HepG2 (cell line): ENCODE data around the gene STX5. TPM values are rescaled to one million over a fixed set of nuclear protein-coding genes. Genes with fewer than 3 reads are reported as not detected.

Source experiments
- ASH2L ChIP-seq: fragments of 300-600, 200-600 bp; sonication (generic); IDR thresholded peaks from 2 replicates; pipeline ENCODE4 v1.7.0; 2017; ENCODE audit warnings: low read depth, mild to moderate bottlenecking, moderate library complexity, mixed read lengths, low read length; ENCODE audit not compliant: insufficient read length
- ATF1 ChIP-seq: IDR thresholded peaks from 2 replicates; pipeline ENCODE4 v1.6.1; 2016; ENCODE audit warnings: mild to moderate bottlenecking, control low read depth
- ATM ChIP-seq: fragments of 450-650 bp; IDR thresholded peaks from 2 replicates; pipeline ENCODE4 v1.7.1; 2017; ENCODE audit warnings: mild to moderate bottlenecking, borderline replicate concordance
- ETV6 ChIP-seq: sonication (generic); formaldehyde crosslinking; conservative IDR thresholded peaks from 2 replicates; pipeline ENCODE4 v1.4.0; 2020; ENCODE audit warnings: missing genetic modification reagents
- JDP2 ChIP-seq: sonication (generic); formaldehyde crosslinking; IDR thresholded peaks from 2 replicates; pipeline ENCODE4 v1.8.1; 2022; ENCODE audit warnings: missing genetic modification reagents, borderline replicate concordance
- JUN ChIP-seq: sonication (generic); formaldehyde crosslinking; IDR thresholded peaks from 2 replicates; pipeline ENCODE4 v1.4.0; 2020; ENCODE audit warnings: mild to moderate bottlenecking, missing genetic modification reagents
- KAT8 ChIP-seq: IDR thresholded peaks from 2 replicates; pipeline ENCODE4 v1.6.1; 2016; ENCODE audit warnings: missing genetic modification reagents, missing compliant biosample characterization
- MTF1 ChIP-seq: sonication (generic); formaldehyde crosslinking; IDR thresholded peaks from 2 replicates; pipeline ENCODE4 v1.5.0; 2020; ENCODE audit warnings: missing genetic modification reagents
- MXI1 ChIP-seq: IDR thresholded peaks from 3 replicates; pipeline ENCODE4 v1.6.1; 2012; ENCODE audit warnings: low read depth, low read length, inconsistent platforms, borderline replicate concordance
- NCOA5 ChIP-seq: sonication (generic); formaldehyde crosslinking; IDR thresholded peaks from 2 replicates; pipeline ENCODE4 v1.4.0; 2020; ENCODE audit warnings: missing genetic modification reagents
- NR2C2 ChIP-seq: sonication (generic); formaldehyde crosslinking; IDR thresholded peaks from 2 replicates; pipeline ENCODE4 v1.4.0; 2020; ENCODE audit warnings: missing genetic modification reagents, mild to moderate bottlenecking, moderate library complexity, borderline replicate concordance
- RXRB ChIP-seq: IDR thresholded peaks from 2 replicates; pipeline ENCODE4 v1.6.1; 2016; ENCODE audit warnings: borderline replicate concordance, missing genetic modification reagents, missing compliant biosample characterization
- SP4 ChIP-seq: sonication (generic); formaldehyde crosslinking; IDR thresholded peaks from 2 replicates; pipeline ENCODE4 v1.8.1; 2023; ENCODE audit warnings: mild to moderate bottlenecking, missing genetic modification reagents
- ZBTB1 ChIP-seq: sonication (generic); formaldehyde crosslinking; IDR thresholded peaks from 2 replicates; pipeline ENCODE4 v1.4.0; 2020; ENCODE audit warnings: missing genetic modification reagents, borderline replicate concordance
- ZNF30 ChIP-seq: sonication (generic); formaldehyde crosslinking; IDR thresholded peaks from 2 replicates; pipeline ENCODE4 v1.5.0; 2020; ENCODE audit warnings: mild to moderate bottlenecking, missing genetic modification reagents
- ZNF446 ChIP-seq: sonication (generic); formaldehyde crosslinking; IDR thresholded peaks from 2 replicates; pipeline ENCODE4 v1.5.0; 2020; ENCODE audit warnings: mild to moderate bottlenecking, missing genetic modification reagents
- ZNF891 ChIP-seq: sonication (generic); formaldehyde crosslinking; IDR thresholded peaks from 2 replicates; pipeline ENCODE4 v1.5.0; 2020; ENCODE audit warnings: mild to moderate bottlenecking, missing genetic modification reagents
- polyA plus RNA-seq, 8 experiments: library from polyadenylated mRNA; depleted of rRNA in 3 of 8; stranded (reverse) in 7 of 8; unstranded in 1 of 8; fragments of >200 nt; fragmentation: Illumina TruSeq in 4 of 8; extraction: Trizol in 4 of 8; gene quantifications; 2 replicates each; pipeline versions ENCODE4 v1.2.1 to v1.2.3, GENCODE V29; 2011 to 2016; ENCODE audit warnings: low read depth in 4 of 8, missing spikeins in 1 of 8, mixed read lengths in 1 of 8; ENCODE audit not compliant: insufficient read depth in 1 of 8
- total RNA-seq, 5 experiments: library from RNA; depleted of rRNA; stranded (reverse); fragments of >200 nt; fragmentation: Illumina TruSeq; extraction: Trizol; gene quantifications; 2 replicates each; pipeline ENCODE4 v1.2.3, GENCODE V29; 2016; ENCODE audit warnings: low read depth in 1 of 5
- TF ChIP-seq, protein P1 (sequence below): IDR thresholded peaks from 2 replicates; pipeline ENCODE4 v1.6.1; 2018; ENCODE audit warnings: missing genetic modification reagents, mild to moderate bottlenecking, missing compliant biosample characterization
- TF ChIP-seq, protein P2 (sequence below): sonication (generic); formaldehyde crosslinking; IDR thresholded peaks from 2 replicates; pipeline ENCODE4 v1.8.1; 2023; ENCODE audit warnings: missing genetic modification reagents, inconsistent platforms, borderline replicate concordance
- TF ChIP-seq, protein P3 (sequence below): sonication (generic); formaldehyde crosslinking; IDR thresholded peaks from 2 replicates; pipeline ENCODE4 v1.4.0; 2020; ENCODE audit warnings: missing genetic modification reagents
- TF ChIP-seq, protein P4 (sequence below): sonication (generic); formaldehyde crosslinking; IDR thresholded peaks from 2 replicates; pipeline ENCODE4 v1.8.0; 2023; ENCODE audit warnings: mild to moderate bottlenecking, missing genetic modification reagents
- TF ChIP-seq, protein P5 (sequence below), 2 experiments: fragments of 450-650 bp in 1 of 2; sonication (generic) in 1 of 2; formaldehyde crosslinking; IDR thresholded peaks; 2 replicates each; pipeline versions ENCODE4 v1.5.0 to v1.8.0; 2020 to 2022; ENCODE audit warnings: mild to moderate bottlenecking in 1 of 2, missing genetic modification reagents in 1 of 2
- TF ChIP-seq, protein P6 (sequence below): sonication (generic); formaldehyde crosslinking; IDR thresholded peaks from 2 replicates; pipeline ENCODE4 v1.8.1; 2022; ENCODE audit warnings: low read depth, mild to moderate bottlenecking, missing genetic modification reagents

STX5 gene
- total and polyA plus RNA-seq, 2 of the 13 experiments (the other 11 are each of a cell fraction or from before 2014, with no cell fraction given): 26.9 to 30.0 TPM

DNA sequence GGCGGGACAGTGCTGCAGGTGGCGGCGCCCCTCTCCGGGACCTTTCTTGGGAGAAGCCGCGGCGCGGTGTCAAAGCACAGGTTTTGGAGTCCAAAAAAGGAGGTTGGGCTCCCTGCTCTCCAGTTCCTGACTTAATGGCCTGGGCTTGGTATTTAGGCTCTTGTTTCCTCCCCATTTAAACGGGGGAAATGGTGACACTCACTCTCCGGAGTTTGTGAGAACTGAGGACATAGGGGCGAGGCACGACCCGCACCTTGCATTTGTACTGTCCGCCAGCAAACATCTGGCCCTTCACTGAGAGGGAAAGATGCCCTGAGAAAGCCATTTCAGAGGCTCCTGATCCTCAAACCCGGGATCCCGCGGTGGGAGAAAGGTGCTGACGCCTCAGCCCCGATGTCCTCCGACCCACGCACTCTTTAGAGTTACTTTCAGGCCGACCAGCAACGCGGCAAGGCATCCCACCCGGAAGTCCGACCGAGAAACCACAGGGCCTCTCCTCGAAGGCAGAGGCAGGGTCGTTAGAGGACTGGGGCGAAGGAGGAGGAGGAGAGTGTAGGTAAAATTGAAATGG lies 10.4 kb upstream of the STX5 start (continued):
- TF ChIP-seq, protein P1, sequence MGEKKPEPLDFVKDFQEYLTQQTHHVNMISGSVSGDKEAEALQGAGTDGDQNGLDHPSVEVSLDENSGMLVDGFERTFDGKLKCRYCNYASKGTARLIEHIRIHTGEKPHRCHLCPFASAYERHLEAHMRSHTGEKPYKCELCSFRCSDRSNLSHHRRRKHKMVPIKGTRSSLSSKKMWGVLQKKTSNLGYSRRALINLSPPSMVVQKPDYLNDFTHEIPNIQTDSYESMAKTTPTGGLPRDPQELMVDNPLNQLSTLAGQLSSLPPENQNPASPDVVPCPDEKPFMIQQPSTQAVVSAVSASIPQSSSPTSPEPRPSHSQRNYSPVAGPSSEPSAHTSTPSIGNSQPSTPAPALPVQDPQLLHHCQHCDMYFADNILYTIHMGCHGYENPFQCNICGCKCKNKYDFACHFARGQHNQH: no peak
- TF ChIP-seq JDP2 (CRISPR knock-in tag) (no peak), ZBTB1 (CRISPR knock-in tag) (no peak), MXI1 (no peak; the same call in 2 of the 3 replicates), NR2C2 (CRISPR knock-in tag) (peak; percentile 11; the same call in 1 of the 2 replicates), ZNF446 (peak; percentile 64; the same call in 1 of the 2 replicates), RXRB (CRISPR knock-in tag) (no peak), ZNF30 (CRISPR knock-in tag) (no peak), ZNF891 (0 out of 2 replicates have a peak, but pooled peaks have one; percentile 47), MTF1 (CRISPR knock-in tag) (no peak), KAT8 (CRISPR knock-in tag) (no peak), ASH2L (peak; percentile 55), ETV6 (no peak), SP4 (CRISPR knock-in tag) (0 out of 2 replicates have a peak, but pooled peaks have one; percentile 32), NCOA5 (CRISPR knock-in tag) (no peak), ATM (no peak), ATF1 (CRISPR knock-in tag) (no peak), JUN (CRISPR knock-in tag) (no peak)
- TF ChIP-seq, protein P2, sequence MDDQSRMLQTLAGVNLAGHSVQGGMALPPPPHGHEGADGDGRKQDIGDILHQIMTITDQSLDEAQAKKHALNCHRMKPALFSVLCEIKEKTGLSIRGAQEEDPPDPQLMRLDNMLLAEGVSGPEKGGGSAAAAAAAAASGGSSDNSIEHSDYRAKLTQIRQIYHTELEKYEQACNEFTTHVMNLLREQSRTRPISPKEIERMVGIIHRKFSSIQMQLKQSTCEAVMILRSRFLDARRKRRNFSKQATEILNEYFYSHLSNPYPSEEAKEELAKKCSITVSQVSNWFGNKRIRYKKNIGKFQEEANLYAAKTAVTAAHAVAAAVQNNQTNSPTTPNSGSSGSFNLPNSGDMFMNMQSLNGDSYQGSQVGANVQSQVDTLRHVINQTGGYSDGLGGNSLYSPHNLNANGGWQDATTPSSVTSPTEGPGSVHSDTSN (CRISPR knock-in tag): no peak
- TF ChIP-seq, protein P3, sequence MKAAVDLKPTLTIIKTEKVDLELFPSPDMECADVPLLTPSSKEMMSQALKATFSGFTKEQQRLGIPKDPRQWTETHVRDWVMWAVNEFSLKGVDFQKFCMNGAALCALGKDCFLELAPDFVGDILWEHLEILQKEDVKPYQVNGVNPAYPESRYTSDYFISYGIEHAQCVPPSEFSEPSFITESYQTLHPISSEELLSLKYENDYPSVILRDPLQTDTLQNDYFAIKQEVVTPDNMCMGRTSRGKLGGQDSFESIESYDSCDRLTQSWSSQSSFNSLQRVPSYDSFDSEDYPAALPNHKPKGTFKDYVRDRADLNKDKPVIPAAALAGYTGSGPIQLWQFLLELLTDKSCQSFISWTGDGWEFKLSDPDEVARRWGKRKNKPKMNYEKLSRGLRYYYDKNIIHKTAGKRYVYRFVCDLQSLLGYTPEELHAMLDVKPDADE (CRISPR knock-in tag): no peak
- TF ChIP-seq, protein P4, sequence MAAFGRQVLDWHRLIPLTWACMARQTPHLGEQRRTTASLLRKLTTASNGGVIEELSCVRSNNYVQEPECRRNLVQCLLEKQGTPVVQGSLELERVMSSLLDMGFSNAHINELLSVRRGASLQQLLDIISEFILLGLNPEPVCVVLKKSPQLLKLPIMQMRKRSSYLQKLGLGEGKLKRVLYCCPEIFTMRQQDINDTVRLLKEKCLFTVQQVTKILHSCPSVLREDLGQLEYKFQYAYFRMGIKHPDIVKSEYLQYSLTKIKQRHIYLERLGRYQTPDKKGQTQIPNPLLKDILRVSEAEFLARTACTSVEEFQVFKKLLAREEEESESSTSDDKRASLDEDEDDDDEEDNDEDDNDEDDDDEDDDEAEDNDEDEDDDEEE (CRISPR knock-in tag): no peak
- TF ChIP-seq, protein P5, sequence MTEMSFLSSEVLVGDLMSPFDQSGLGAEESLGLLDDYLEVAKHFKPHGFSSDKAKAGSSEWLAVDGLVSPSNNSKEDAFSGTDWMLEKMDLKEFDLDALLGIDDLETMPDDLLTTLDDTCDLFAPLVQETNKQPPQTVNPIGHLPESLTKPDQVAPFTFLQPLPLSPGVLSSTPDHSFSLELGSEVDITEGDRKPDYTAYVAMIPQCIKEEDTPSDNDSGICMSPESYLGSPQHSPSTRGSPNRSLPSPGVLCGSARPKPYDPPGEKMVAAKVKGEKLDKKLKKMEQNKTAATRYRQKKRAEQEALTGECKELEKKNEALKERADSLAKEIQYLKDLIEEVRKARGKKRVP (CRISPR knock-in tag; IDR thresholded peaks at IDR 0.05): no peak
- TF ChIP-seq, protein P6, sequence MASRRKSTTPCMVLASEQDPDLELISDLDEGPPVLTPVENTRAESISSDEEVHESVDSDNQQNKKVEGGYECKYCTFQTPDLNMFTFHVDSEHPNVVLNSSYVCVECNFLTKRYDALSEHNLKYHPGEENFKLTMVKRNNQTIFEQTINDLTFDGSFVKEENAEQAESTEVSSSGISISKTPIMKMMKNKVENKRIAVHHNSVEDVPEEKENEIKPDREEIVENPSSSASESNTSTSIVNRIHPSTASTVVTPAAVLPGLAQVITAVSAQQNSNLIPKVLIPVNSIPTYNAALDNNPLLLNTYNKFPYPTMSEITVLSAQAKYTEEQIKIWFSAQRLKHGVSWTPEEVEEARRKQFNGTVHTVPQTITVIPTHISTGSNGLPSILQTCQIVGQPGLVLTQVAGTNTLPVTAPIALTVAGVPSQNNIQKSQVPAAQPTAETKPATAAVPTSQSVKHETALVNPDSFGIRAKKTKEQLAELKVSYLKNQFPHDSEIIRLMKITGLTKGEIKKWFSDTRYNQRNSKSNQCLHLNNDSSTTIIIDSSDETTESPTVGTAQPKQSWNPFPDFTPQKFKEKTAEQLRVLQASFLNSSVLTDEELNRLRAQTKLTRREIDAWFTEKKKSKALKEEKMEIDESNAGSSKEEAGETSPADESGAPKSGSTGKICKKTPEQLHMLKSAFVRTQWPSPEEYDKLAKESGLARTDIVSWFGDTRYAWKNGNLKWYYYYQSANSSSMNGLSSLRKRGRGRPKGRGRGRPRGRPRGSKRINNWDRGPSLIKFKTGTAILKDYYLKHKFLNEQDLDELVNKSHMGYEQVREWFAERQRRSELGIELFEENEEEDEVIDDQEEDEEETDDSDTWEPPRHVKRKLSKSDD (CRISPR knock-in tag): no peak
